Chondrocyte (in vitro differentiated cells): ENCODE results near the gene PIK3R6. TPM values are rescaled to one million over a fixed set of nuclear protein-coding genes. Genes with fewer than 3 reads are reported as not detected.
A peak's percentile ranks its signal among the peaks of the same experiment; 100 is the strongest.

Experiments
- DNase-seq: peaks from one replicate; pipeline ENCODE4 v3.0.0; 2021; ENCODE audit warnings: mixed read lengths, low spot score
- H3K27ac Mint-ChIP-seq: one replicate; pipeline ENCODE4 v1.8.0; 2021; ENCODE audit warnings: mild to moderate bottlenecking, moderate library complexity, mixed read lengths; ENCODE audit not compliant: unreplicated experiment
- H3K27me3 Mint-ChIP-seq: 2 replicates; pipeline ENCODE4 v1.8.0; 2021; ENCODE audit warnings: low read depth, mixed read lengths
- H3K36me3 Mint-ChIP-seq: 2 replicates; pipeline ENCODE4 v1.8.0; 2021; ENCODE audit warnings: low read depth, mixed read lengths
- H3K4me1 Mint-ChIP-seq: 2 replicates; pipeline ENCODE4 v1.8.0; 2021; ENCODE audit warnings: low read depth, mild to moderate bottlenecking, mixed read lengths
- H3K4me3 Mint-ChIP-seq: one replicate; pipeline ENCODE4 v1.8.0; 2021; ENCODE audit warnings: mild to moderate bottlenecking, moderate library complexity, mixed read lengths; ENCODE audit not compliant: unreplicated experiment
- H3K9me3 Mint-ChIP-seq: 2 replicates; pipeline ENCODE4 v1.8.0; 2021; ENCODE audit warnings: low read depth, mixed read lengths
- total RNA-seq: library from RNA; stranded (reverse); gene quantifications from 3 replicates; pipeline ENCODE4 v1.2.1, GENCODE V29; 2021
- TF ChIP-seq, protein P1 (sequence below): fragments of 200-600 bp; sonication (generic); IDR thresholded peaks from 2 replicates; pipeline ENCODE4 v1.5.0; 2021; ENCODE audit warnings: antibody characterized with exemption, mild to moderate bottlenecking, moderate library complexity

Gene PIK3R6
- total RNA-seq, 1 donor from 2014 or later = not detected

DNA sequence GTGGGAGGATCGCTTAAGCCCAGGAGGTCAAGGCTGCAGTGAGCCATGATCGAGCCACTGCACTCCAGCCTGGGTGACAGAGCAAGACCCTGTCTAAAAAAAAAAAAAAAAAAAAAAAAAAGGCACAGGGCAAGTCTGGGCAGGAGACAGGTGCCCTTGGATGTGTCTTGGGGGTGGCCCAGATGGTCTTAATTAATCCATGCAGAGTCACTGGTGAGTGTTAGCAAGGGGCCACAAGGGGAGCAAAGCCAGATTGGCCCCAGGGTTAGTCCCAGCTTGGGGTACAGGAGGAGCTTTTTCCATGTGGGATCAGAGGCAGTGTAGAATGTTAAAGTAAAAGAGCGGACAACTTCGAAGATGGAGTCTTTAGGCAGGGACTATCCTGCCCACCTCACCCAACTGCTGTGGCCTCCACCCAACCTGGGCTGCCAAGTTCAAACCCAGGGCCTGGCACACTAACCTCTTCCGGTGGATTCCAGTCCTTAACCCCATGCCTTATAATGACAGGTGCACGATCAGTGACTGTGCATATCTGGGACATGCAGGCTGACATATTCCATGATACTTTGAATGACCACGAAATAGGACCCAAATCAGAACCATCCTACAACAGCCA is 36.1 kb downstream of the PIK3R6 start:
- Mint-ChIP-seq H3K4me1 (no peaks in the 10 kb centered on the region), H3K9me3 (no peaks in the 10 kb centered on the region), H3K4me3 (no peak overlapping the region), H3K36me3 (no peaks in the 10 kb centered on the region), H3K27me3 (peaks cover 6% of the 10 kb centered on the region), H3K27ac (no peak overlapping the region)
- TF ChIP-seq, protein P1, sequence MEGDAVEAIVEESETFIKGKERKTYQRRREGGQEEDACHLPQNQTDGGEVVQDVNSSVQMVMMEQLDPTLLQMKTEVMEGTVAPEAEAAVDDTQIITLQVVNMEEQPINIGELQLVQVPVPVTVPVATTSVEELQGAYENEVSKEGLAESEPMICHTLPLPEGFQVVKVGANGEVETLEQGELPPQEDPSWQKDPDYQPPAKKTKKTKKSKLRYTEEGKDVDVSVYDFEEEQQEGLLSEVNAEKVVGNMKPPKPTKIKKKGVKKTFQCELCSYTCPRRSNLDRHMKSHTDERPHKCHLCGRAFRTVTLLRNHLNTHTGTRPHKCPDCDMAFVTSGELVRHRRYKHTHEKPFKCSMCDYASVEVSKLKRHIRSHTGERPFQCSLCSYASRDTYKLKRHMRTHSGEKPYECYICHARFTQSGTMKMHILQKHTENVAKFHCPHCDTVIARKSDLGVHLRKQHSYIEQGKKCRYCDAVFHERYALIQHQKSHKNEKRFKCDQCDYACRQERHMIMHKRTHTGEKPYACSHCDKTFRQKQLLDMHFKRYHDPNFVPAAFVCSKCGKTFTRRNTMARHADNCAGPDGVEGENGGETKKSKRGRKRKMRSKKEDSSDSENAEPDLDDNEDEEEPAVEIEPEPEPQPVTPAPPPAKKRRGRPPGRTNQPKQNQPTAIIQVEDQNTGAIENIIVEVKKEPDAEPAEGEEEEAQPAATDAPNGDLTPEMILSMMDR = no peak
- no peak for DNase-seq

GRCh38 chr17:8830141-8830540 is 37.3 kb downstream of the PIK3R6 start:
- DNase-seq = no peak
- H3K4me3 Mint-ChIP-seq = no peak overlapping the region
- H3K27me3 Mint-ChIP-seq = peaks cover 6% of the 10 kb centered on the region
- H3K27ac Mint-ChIP-seq = no peak overlapping the region
- H3K4me1 Mint-ChIP-seq = no peaks in the 10 kb centered on the region
- H3K36me3 Mint-ChIP-seq = no peaks in the 10 kb centered on the region
- peaks cover 4% of the 10 kb centered on the region for H3K9me3 Mint-ChIP-seq
- TF ChIP-seq, protein P1 = no peak

DNA sequence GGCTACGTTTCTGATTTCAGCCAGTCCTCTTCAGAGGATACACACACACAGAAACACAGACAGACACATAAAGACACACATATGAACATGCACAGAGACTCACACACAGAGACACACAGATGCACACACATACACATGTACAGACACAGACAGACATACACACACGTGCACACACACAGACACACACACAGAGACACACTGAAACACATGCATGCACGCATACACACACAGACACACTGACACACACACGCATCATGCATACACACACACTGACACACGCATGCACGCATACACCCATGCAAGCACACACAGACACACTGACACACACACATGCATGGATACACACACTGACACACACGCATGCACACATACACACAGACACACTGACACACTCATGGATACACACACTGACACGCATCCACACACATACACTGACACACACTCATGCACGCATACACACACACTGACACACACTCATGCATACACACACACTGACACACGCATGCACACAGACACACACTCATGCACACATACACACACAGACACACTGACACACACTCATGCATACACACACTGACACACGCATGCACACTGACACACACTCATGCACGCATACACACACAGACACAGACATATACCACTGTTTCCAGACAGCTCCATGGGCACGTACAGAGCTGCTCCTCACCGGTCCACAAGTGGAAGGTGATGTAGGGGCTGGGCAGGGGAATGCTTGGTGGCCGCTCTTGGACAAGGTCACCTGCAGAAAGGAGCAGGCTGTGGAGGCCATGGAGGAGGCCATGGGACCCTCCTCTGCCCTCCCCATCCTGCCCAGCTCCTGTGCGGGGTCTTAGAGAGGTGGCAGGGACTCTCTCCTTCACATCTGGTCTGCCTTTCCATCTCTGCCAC is 38.2 kb downstream of the PIK3R6 start:
- TF ChIP-seq, protein P1 = no peak
- Mint-ChIP-seq H3K36me3 (no peaks in the 10 kb centered on the region), H3K27ac (no peak overlapping the region), H3K4me3 (no peak overlapping the region), H3K4me1 (no peaks in the 10 kb centered on the region), H3K9me3 (peaks cover 12% of the 10 kb centered on the region), H3K27me3 (peaks cover 6% of the 10 kb centered on the region)
- DNase-seq = peak; percentile 6

DNA sequence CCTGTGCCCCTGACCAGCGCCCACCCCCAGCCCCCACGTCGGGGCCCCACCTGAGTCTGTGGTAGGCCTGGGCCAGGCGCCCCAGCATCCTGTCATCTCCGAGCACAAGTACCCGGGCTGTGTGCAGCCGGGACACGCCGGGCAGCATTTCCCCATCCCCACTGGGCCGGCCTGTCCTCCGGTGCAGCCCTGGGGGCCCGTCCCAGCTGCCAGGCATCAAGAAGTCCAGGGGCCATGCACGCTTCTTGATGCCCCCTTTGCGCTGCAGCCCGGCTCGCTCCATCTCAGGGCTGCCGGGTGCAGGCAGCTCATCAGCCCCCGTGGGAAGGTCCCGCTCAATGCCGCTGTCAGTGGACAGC is 39.0 kb downstream of the PIK3R6 start:
- H3K4me1 Mint-ChIP-seq = no peaks in the 10 kb centered on the region
- H3K4me3 Mint-ChIP-seq = no peak overlapping the region
- peak; percentile 92 for DNase-seq
- no peaks in the 10 kb centered on the region for H3K36me3 Mint-ChIP-seq
- H3K27ac Mint-ChIP-seq = no peak overlapping the region
- TF ChIP-seq, protein P1 = no peak
- peaks cover 14% of the 10 kb centered on the region for H3K9me3 Mint-ChIP-seq
- peaks cover 6% of the 10 kb centered on the region for H3K27me3 Mint-ChIP-seq

DNA sequence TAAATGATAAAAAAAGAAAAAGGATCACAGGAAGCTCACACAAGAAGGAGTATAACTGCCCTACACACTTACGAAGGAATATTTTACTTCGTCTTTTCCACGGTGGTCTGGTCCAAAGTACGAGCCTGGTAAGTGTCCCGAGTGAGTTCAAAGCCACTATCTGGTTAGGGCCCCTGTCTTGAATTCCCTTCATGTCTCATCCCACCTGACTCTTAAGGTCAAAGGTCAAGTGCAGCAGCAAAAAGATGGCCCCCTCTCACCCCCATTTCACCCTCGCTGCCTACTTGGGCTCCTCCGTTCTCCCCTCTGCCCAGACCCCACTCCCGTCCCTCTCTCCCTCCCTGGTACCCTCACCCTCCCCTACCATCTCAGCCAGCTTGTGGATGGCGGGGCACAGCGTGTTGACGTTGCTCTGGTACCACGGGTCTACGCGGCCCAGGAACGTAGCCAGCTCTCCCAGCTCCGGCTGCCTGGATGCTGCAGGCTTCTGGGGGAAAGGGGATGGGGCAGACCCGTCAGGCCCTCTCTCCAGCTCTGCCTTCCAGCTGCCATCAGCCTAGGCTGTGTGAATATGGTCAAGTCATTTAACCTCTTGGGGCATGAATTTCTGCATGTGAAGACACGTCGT is 40.6 kb downstream of the PIK3R6 start:
- H3K4me1 Mint-ChIP-seq = no peaks in the 10 kb centered on the region
- peaks cover 11% of the 10 kb centered on the region for H3K27me3 Mint-ChIP-seq
- no peak overlapping the region for H3K27ac Mint-ChIP-seq
- peak; percentile 77 for DNase-seq
- TF ChIP-seq, protein P1 = no peak
- no peaks in the 10 kb centered on the region for H3K36me3 Mint-ChIP-seq
- H3K9me3 Mint-ChIP-seq = peaks cover 19% of the 10 kb centered on the region
- H3K4me3 Mint-ChIP-seq = no peak overlapping the region
